GM19023 (cell line): Measurements from ENCODE around the gene CNOT1.
A peak's percentile ranks its signal among the peaks of the same experiment; 100 is the strongest.
"Not testable (repeated sequence)": the region's sequence is repeated elsewhere in the genome, so short reads cannot be mapped to it uniquely, and the experiment has no call there.

Experiments used
- ATAC-seq: cut with Tn5 transposase; IDR thresholded peaks from one replicate; pipeline ENCODE4 v1.9.1; 2021; ENCODE audit warnings: mild to moderate bottlenecking, moderate library complexity; ENCODE audit not compliant: unreplicated experiment

CNOT1 gene

DNA sequence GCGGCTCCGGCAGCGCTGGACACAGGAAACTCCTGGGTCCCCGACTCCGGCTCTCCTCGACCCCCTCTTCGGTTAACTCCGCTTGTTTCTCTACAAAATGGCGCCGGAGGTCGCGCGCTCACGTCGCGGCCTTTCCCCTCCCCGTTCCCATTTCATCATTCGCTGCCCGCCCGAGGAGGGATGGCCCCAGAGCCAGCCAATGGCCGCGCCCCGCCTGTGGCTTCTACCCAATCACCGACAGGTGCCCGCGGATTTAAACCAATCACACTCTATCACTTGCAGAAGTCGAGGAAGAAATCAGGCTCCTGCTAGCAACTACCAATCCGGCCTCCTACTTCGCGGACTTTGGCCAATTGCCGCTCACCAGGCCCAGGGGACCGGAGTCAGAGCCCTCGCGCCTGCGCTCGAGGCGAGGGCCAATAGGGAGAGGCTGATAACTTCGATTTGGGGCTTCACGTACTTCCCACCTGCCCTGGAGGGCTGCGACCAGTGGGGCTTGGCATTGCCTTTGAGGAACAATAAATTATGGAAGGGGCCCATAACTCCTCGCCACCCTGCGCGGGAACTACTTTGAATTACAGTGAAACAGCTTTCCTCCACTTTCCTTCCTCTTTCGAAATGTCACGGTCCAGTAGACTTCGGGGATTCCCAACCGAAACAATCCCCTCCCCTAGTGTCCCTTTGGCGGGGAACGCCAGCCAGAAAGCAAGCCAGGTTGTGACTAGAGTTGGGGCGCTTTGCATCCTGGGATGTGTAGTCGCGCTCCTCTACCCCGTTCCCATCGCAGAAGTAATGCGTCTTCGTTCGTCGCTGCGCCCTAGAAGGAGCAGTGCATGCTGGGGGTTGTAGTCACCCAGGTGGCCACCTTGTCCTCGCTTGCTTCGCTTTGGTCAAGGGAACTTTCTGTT lies at the start of gene CNOT1:
Gene CNOT1, minus strand, starts transcription at position 94 of the 908 bp plus-strand sequence. CDS start 30,489 bp downstream, outside the sequence.
- peak; percentile 85 for ATAC-seq

GRCh38 chr16:58678716-58679115 lies 49.1 kb upstream of the CNOT1 start:
- ATAC-seq: no peak

DNA sequence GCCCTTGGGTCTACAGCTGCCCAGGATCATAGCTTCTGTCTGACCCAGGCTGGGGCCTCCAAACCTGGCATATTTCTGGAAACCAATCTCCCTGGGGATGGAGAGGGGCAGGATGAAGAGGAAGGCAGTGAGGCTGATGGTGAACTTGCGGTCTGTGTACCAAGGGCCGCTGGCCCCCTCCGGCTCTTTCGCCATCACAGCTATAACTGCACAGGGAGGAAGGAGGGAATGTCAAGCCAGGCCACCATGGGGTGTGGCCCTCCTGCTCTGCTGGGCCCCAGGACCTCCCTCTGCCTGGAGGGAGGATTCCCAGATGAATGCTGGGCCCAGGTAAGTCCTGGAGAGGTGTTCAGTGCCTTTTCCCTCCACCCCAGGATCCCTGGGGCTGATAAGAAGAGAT lies 48.6 kb upstream of the CNOT1 start:
- ATAC-seq: no peak

GRCh38 chr16:58670946-58671583 lies 41.4 kb upstream of the CNOT1 start:
- ATAC-seq: no peak

- ATAC-seq: no peak
These were observed 40.6 kb upstream of the CNOT1 start for GRCh38 chr16:58670177-58670576.

DNA sequence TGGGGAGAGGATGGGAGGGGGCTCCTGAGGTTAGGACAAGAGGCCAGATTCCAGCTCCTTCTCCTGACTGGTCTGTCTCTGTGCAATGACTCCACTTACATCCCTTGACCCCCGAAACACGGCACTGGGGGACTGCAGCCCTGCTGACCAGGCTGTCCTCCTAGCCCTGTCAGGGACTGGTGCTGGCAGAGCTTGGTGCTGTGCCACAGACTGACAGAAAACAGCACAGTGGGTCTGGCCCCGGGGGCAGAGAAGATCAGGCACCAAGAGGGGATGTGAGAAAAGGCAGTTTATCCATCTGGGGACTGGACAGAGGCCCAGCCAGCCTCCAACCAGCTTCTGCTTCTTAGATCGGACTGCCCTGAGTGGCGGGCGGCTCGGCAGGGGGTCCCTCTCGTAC lies 35.6 kb upstream of the CNOT1 start:
- ATAC-seq: no peak

DNA sequence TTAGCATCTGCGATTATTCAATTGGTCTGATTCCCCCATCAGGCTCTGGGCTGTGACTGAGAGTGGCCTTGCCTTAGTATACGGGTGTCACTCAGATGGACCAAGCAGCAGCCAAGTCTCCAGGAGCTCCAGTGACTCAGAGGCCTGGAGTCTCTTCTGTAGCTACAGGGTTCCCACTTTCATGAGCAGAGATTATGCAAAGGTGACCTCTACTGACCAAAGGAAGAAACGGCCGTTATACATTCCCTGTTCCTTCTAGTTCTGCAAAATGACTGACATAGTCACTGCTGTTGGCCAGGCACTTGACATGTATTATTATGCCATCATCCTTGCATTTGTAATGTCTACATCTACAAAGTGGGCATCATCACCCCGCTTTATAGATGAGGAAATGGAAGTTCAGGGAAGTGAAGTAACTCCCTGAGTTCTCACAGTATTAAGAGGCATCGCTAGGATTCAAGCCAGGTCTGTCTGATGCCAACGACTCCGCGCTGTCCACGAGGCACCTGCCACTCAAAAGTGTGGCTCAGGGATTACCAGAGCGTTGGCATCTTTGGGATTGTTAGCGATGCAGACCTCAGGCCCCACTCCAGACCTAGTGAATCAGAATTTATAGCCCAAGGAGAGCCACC lies 31.7 kb upstream of the CNOT1 start:
- peak; percentile 79 for ATAC-seq

- ATAC-seq: not testable (repeated sequence)
These were observed 30.3 kb upstream of the CNOT1 start for GRCh38 chr16:58659911-58660310.

GRCh38 chr16:58658796-58659211 lies 29.2 kb upstream of the CNOT1 start:
- ATAC-seq: no peak

GRCh38 chr16:58656899-58657298 lies 27.3 kb upstream of the CNOT1 start:
- no peak for ATAC-seq

DNA sequence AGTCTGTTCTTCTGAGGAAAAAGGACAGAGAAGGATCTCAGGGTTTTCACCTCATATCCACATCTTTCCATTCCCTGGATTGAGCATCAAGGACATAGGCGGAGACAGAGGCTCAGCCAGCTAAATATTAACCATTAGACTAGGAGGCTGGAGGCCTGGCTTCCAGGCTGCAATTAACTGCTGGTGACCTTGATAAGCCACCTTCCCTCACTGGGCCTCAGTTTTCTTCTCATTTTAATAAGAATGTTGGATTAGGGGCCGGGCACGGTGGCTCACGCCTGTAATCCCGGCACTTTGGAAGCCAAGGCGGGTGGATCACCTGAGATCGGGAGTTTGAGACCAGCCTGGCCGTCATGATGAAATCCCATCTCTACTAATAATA lies 25.6 kb upstream of the CNOT1 start:
- ATAC-seq: no peak

DNA sequence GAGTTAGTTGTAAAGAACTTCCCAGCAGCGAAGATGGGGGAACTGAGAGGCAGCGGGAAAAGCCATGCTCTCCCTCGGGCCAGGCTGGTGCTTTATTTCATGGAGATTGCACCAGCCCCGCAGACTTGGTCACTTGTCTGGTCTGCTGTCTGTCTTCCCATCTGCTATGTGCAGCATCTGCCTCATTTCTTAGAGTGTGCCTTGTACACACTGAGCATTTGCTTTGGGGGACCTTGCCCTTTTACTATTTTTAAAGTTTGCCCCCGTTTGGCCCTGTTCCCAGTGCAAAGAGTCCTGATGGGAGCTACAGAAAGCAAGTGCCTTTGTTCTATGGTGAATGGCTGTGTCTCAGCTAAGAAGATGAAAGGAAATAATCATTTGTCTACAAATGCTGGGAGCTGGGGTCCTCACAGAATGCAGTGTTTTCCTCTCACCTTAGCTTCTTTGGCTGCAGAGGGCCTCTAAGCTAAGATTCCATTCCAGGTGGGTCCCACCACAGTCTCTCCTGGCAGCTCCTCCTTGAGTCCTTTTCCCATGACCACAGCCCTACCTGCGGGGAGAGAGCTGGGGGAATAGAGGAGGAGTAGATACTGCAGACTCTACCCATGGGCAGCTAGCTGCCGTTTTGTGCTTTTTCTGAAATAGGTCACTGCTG lies 25.1 kb upstream of the CNOT1 start:
- ATAC-seq: no peak

- ATAC-seq: no peak
These were observed 23.1 kb upstream of the CNOT1 start for GRCh38 chr16:58652741-58653140.

GRCh38 chr16:58651965-58652348 lies 22.3 kb upstream of the CNOT1 start:
- ATAC-seq: no peak

GRCh38 chr16:58649707-58650106 lies 20.1 kb upstream of the CNOT1 start:
- ATAC-seq: no peak

GRCh38 chr16:58647107-58647506 lies 17.5 kb upstream of the CNOT1 start:
- no peak for ATAC-seq

GRCh38 chr16:58644765-58645487 lies 15.3 kb upstream of the CNOT1 start:
- ATAC-seq: no peak

DNA sequence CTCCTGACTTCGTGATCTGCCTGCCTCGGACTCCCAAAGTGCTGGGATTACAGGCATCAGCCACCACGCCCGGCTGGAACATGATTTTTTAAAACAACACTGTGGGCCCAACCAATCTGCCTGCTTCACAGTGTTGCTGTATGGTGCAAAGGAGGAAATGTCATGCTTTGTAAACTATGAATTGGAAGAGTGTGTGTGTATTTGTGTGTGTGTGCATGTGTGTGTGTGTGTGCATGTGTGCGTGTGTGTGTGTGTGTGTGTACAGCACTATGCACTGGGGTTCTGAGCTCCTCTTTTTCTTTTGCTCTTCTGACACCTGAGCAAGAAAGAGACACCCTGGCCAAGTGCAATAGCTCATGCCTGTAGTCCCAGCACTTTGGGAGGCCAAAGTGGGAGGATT lies 14.5 kb upstream of the CNOT1 start:
- no peak for ATAC-seq

DNA sequence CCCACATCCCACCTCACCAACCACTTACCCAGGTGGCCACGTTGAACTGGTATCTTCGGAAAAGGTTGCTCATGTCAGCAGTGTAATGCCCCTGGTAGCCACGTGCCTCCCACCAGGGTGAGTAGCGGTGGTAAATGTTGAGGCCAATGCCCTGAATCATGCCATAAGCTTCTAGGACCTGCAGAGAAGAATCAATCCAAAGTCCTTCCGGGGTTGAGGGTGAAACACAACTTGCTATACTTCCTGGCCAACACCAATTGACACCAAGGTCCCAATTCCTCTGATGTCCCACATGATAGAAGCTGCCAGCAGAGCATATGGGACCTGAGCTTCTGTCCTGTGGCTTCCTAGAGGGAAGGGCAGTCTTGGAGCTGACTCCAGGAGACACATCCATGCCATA lies 11.3 kb upstream of the CNOT1 start:
- ATAC-seq: no peak

DNA sequence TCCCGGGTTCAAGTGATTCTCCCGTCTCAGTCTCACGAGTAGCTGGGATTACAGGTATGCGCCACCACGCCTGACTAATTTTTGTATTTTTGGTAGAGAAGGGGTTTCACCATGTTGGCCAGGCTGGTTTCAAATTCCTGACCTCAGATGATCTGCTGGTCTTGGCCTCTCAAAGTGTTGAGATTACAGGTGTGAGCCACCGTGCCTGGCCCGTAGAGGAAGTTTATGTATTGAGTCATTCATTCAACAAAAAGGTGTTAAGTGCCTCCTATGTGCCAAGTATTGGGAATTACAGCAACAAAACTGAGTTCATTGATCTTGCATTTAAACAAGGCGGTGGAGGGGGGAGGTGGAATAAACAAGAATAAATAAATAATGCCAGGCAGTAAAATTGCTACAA lies 10.2 kb upstream of the CNOT1 start:
- ATAC-seq: no peak

DNA sequence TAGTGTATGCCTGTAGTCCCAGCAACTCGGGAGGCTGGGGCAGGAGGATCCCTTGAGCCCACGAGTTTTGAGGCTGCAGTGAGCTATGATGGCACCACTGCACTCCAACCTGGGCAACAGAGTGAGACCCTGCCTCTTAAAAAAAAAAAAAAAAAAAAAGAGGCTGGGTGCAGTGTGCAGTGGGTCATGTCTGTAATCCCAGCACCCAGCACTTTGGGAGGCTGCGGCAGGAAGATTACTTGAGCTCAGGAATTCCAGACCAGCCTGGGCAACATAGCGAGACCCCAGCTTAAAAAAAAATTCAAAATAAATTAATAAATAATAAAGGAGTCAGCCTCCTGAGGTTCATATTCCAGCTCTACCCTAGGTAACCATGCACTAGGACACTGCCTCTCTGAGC lies 9.6 kb upstream of the CNOT1 start:
- ATAC-seq: no peak
